Germinal center (tissue), 1 donor: ENCODE measurements around the gene ARHGEF11.

Experiments
- DNase-seq: peaks from one replicate; pipeline ENCODE4 v3.0.0; 2012; ENCODE audit warnings: mixed read lengths, low spot score

Gene ARHGEF11

GRCh38 chr1:156894711-156895454 is 150.7 kb downstream of the ARHGEF11 start:
- DNase-seq, result no peak

DNA sequence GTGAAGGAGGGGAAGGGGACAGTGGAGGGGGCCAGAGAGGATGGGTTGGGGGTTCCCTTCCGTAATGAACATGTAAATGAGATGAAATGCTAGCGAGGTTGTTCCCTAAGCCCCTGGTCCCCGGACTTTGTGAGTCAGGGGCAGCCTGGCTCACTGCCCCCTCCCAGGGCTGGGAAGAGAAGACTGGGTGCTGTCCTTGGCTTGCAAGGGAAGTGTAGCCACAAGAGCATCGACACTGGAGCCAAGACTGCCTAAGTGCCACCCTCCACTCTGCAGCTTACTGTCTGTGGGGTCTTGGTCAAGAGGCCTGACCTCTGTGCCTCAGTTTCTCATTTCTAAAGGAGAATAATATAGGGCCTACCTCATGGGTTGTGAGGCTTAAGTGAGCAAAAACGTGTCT is 151.5 kb downstream of the ARHGEF11 start:
- no peak for DNase-seq

DNA sequence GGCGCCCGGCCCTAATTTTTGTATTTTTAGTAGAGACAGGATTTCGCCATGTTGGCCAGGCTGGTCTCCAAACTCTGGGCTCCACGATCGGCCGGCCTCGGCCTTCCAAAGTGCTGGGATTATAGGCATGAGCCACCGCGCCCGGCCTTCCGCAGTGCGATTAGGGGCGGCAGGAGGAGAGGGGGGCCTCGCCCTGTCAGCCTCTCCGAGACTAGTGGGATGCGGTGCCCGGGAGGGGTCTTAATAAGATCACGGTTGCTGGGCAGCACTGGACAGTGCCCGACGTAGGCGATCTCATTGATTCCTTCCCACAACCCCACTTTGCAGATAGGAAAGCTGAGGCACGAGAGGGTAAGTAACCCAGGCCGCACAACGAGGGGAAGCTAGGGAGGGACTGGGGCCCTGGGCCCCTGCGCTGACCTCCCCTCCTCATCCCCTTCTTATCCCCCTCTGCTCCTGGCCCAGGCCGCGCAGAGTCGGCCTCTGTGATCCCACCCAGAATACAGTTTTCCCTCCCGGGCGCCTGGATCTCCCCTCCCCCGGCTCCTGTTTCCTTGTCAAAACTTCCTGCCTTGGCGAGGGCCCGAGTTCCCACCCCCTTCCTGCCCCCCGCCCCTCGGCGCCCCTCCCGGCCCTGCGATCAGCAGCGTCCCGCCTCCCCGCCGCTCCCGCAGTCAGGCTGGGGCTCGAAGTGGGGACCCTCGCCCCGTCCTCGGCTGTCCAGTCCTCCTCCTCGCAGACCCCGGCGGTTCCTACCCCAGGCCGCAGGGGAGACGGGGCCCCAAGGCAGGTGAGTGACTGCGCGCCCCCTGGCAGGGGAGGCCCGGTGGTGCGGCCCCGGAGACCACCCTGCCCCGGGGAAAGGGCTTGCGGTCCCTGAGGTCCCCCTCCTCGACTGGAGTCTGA is 152.2 kb downstream of the ARHGEF11 start, which contains the start of gene PEAR1:
Gene PEAR1 (plus strand): TSS at position 671 of the 906 bp plus-strand sequence. CDS start 10,209 bp downstream, outside the sequence.
- DNase-seq, result no peak

DNA sequence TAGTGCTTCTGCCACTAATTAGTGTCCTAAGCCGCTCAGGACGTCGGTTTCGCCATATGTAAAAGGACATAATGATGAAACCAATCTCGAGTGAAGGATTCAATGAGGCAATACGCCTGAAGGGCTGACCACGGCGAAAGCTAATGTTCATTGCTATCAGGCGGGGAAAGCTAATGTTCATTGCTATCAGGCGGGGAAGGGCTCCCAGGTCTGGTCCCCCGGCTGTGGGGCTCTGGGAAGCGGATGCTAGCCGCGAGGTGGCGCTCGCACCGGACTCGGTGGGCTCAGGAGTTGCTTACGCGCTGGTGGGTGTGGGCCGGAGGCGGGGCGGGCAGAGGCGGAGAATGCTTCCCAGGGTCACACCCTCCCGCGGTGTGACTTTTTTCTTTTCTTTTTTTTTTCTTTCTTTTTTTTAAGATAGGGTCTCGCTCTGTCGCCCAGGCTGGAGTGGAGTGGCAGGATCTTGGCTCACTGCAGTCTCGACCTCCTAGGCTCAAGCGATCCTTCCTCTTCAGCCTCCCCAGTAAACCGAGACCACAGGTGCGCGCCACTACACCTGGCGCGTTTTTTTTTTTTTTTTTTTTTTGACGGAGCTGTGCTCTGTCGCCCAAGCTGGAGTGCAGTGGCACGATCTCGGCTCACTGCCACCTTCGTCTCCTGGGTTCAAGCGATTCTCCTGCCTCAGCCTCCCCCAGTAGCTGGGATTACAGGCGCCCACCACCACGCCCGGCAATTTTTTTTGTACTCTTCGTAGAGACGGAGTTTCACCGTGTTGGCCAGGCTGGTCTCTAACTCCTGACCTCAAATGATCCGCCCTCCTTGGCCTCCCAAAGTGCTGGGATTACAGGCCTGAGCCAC is 153.1 kb downstream of the ARHGEF11 start:
- DNase-seq, result peak; percentile 86

GRCh38 chr1:156889802-156890580 is 155.6 kb downstream of the ARHGEF11 start:
- DNase-seq, result peak; percentile 55

DNA sequence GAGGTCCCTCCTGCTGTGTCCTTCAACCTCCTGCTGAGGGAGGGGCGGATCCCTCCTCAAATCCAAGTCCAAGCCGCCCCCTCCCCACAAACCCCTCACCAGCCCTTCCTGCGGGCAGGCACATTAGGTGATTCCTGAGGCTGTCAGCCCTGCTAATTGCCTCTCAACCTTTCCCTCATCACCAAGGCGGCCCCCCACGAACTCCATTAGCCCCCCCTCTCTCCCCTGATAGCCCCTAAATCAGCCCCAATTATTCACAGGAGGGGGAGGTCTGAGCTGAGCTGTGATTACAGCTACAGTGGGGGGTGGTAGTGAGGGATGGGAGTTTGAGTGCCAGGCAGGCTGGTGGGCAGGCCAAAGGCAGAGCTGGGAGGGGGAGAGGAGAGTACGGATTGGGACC is 157.8 kb downstream of the ARHGEF11 start:
- DNase-seq, result no peak

- no peak for DNase-seq
Measured at GRCh38 chr1:156887317-156887716, 158.2 kb downstream of the ARHGEF11 start.

DNA sequence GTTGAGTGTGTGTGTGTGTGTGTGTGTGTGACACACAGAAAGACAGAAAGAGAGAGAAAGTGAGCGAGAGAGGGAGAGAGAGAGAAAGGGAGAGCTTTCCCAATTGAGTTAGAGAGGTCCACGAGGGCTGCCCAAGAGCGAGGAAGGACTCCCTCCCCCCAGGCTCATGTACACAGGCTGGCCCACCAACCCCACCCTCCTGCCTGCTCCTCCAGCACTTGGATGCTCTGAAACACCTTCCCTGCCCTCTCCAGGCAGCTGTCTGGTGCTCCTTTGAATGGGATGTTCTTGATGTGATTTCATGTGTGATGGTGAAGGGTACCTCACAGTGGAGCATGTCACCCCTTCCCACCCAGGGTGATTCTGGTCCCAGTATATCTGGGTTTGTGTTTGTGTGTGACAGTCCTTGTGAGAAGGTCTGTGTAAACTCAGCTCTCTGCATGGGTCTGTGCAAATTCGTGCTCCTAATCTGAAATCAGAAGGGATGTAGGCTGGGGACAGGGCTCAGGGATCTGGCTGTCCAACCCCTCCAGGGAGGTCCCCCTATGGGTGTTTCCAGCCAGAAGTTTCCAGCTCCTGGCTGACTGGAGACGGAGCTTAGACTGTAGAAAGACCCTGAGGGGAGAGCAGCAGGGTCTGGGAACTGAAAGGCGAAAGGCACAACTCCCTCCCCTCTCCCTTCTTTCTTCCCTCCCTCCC is 158.8 kb downstream of the ARHGEF11 start:
- DNase-seq, result no peak

DNA sequence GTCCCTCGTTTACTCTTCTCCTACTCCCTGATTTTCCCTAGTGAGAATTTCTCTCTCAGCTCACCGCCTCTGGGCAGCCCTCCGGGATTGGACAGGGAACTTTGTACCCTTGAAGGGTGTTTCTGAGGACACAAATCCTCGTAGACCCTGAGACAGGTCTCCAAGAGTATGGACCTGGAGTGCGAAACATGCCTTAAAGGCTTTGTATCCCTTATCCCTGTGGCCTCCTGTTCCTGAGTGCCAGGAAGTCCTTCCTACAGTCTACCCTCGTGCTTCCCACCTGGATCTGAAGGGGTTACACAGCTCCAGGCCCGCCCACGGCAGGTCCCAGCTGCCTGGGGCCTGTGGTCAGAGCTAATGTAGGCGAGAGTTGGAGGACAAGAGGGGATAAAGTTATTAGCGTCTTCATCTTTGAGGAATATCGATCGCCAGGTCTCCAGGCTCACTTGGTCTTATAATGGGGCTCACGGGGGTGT is 159.6 kb downstream of the ARHGEF11 start:
- DNase-seq, result no peak

- DNase-seq, result no peak
Measured at GRCh38 chr1:156885314-156885713, 160.2 kb downstream of the ARHGEF11 start.
